Stomach (tissue), 4 donors: ENCODE results near the gene NDST1.

Experiments used
- CTCF ChIP-seq, 7 experiments: fragments of 450-650 bp in 4 of 7; fragments of 200-600 bp in 3 of 7; sonication (generic) in 3 of 7; IDR thresholded peaks; one replicate each; pipeline ENCODE4 v1.5.1; 2016 to 2019; ENCODE audit warnings: antibody characterized with exemption in 7 of 7, control low read depth in 2 of 7, mild to moderate bottlenecking in 1 of 7
- POLR2AphosphoS5 ChIP-seq, 3 donors: sonication (generic); formaldehyde crosslinking; IDR thresholded peaks; one replicate each; pipeline ENCODE4 v1.6.1; 2016; ENCODE audit warnings: antibody characterized with exemption in 3 of 3

- peak in 1 of 3 donors; percentile 53 for TF ChIP-seq POLR2AphosphoS5 (IDR thresholded peaks at IDR 0.05)
- no peak for TF ChIP-seq CTCF (IDR thresholded peaks at IDR 0.05)
These were observed 4.4 kb downstream of the NDST1 start for GRCh38 chr5:150512368-150512747.
